Measurements from ENCODE around the gene INPP4B. TPM values are rescaled to one million over a fixed set of nuclear protein-coding genes. Genes with fewer than 3 reads are reported as not detected.
A peak's percentile ranks its signal among the peaks of the same experiment; 100 is the strongest.

The INPP4B gene
- polyA plus RNA-seq, 1 of the 3 experiments (the other 2 are of a cell fraction): 0.08 TPM

DNA sequence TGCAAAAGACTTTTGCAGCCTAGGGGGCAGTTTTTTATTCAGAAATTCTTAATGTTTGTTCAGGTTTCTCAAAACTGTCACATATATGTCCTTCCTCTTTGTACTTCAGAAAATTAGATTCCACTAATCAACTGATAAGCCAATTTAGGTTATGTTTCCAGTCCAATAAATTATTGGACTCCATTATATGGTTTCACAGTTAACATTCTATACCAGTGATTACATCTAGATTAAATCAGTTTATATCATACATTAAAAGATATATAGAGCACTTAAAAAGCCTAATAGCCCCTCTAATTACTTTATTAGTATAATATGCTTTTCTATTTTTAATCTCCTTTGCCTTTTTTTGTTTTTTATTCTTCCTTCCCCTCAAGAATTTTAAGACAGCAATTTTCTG, 434.1 kb downstream of the INPP4B start:
- ChIA-PET CTCF (interaction anchor here (0.7 to 1.2 kb wide), 2 partner anchors 92 to 99 kb away, joined by 3 read pairs; no protein-coding TSS in a partner anchor), POLR2A (no interaction called here)
- no peak overlapping the region for H3K4me2 ChIP-seq
- no peaks in the 10 kb centered on the region for H4K20me1 ChIP-seq (ENCODE audit: insufficient read depth)
- H3K27me3 ChIP-seq (ENCODE audit: insufficient read depth): no peaks in the 10 kb centered on the region
- peaks cover 14% of the 10 kb centered on the region for H3F3A ChIP-seq (replicated peaks; ENCODE audit: insufficient read depth)
- H3K27ac ChIP-seq (ENCODE audit: low read depth in 2 of 2, low read length in 1 of 2): no peak overlapping the region
- no peaks in the 10 kb centered on the region for H3K79me2 ChIP-seq (ENCODE audit: insufficient read depth)
- H3K36me3 ChIP-seq (replicated peaks in 1 of 2; ENCODE audit: control insufficient read depth in 1 of 2, insufficient read depth in 2 of 2, low read length in 1 of 2): no peaks in the 10 kb centered on the region
- no peak for DNase-seq
- H3K4me1 ChIP-seq (ENCODE audit: control insufficient read depth in 1 of 2, insufficient read depth in 2 of 2, low read depth in 1 of 2, low read length in 1 of 2): peaks cover 0 to 19% of the 10 kb centered on the region in 2 experiments; a peak in 2 of 4 replicates
- H3K4me3 ChIP-seq (ENCODE audit: low read depth in 2 of 2, low read length in 1 of 2): no peak overlapping the region
- no peaks in the 10 kb centered on the region for H3K9me3 ChIP-seq
- TF ChIP-seq USF1 (IDR thresholded peaks at IDR 0.05; ENCODE audit: borderline replicate concordance, low read depth): no peak
- 0 out of 2 replicates have a peak, but pooled peaks have one; percentile 14 for TF ChIP-seq RCOR1 (IDR thresholded peaks at IDR 0.05; ENCODE audit: low read length)
- no peak for TF ChIP-seq ZBTB33 (IDR thresholded peaks at IDR 0.05; ENCODE audit: borderline replicate concordance, low read depth)
- no peak for TF ChIP-seq CHD2 (IDR thresholded peaks at IDR 0.05; ENCODE audit: low read length, partially characterized antibody)
- TF ChIP-seq POLR2AphosphoS5 (IDR thresholded peaks at IDR 0.05; ENCODE audit: low read depth, low read length): no peak
- no peak for TF ChIP-seq RXRA (IDR thresholded peaks at IDR 0.05; ENCODE audit: borderline replicate concordance, low read depth)
- no peak overlapping the region for H2AFZ ChIP-seq (ENCODE audit: low read depth)
- H3K9me2 ChIP-seq: no peaks in the 10 kb centered on the region
- no peak overlapping the region for H3K9ac ChIP-seq

DNA sequence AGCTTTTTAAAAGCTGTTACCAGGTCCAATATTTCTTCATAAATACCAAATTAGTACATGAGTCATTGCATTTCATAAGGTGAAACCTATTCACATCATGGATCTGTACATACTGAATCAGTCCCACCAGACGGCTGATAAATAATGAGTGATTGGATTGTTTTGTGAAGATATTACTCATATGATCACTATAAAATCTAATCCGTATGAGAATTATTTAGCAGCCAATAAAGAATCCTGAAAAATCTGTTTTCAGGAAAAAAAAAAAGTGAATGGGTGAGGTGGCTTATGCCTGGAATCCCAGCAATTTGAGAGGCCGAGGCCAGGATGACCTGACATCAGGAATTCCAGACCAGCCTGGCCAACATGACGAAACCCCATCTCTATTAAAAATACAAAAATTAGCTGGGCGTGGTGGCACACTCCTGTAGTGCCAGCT, 438.1 kb downstream of the INPP4B start:
- Histone ChIP-seq H3K4me1 (ENCODE audit: control insufficient read depth in 1 of 2, insufficient read depth in 2 of 2, low read depth in 1 of 2, low read length in 1 of 2) (peaks cover 0 to 37% of the 10 kb centered on the region in 2 experiments; a peak in 3 of 4 replicates), H3K36me3 (replicated peaks in 1 of 2; ENCODE audit: control insufficient read depth in 1 of 2, insufficient read depth in 2 of 2, low read length in 1 of 2) (no peaks in the 10 kb centered on the region), H3K4me2 (no peak overlapping the region), H3K27me3 (ENCODE audit: insufficient read depth) (no peaks in the 10 kb centered on the region), H3K9me2 (no peaks in the 10 kb centered on the region), H3K4me3 (ENCODE audit: low read depth in 2 of 2, low read length in 1 of 2) (no peak overlapping the region), H3F3A (replicated peaks; ENCODE audit: insufficient read depth) (peaks cover 28% of the 10 kb centered on the region), H2AFZ (ENCODE audit: low read depth) (peak overlapping the region; percentile 21; the same call in 1 of the 2 replicates), H3K9me3 (no peaks in the 10 kb centered on the region), H3K79me2 (ENCODE audit: insufficient read depth) (no peaks in the 10 kb centered on the region), H3K9ac (no peak overlapping the region), H4K20me1 (ENCODE audit: insufficient read depth) (no peaks in the 10 kb centered on the region), H3K27ac (ENCODE audit: low read depth in 2 of 2, low read length in 1 of 2) (peak overlapping the region; percentile 16; a peak in 2 of 4 replicates)
- ChIA-PET POLR2A (interaction anchor here (0.7 kb wide), 1 partner anchor 51 kb away, joined by 4 read pairs; no protein-coding TSS in a partner anchor), CTCF (interaction anchor here (0.9 kb wide), 1 partner anchor 1108 kb away, joined by 3 read pairs; no protein-coding TSS in a partner anchor)
- 29% methylated on average over 5 of the region's 5 CpGs for WGBS (ENCODE audit: low lambda C conversion rate)
- DNase-seq: no peak
- TF ChIP-seq, protein P1, sequence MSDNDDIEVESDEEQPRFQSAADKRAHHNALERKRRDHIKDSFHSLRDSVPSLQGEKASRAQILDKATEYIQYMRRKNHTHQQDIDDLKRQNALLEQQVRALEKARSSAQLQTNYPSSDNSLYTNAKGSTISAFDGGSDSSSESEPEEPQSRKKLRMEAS (IDR thresholded peaks at IDR 0.05; ENCODE audit: low read depth): 0 out of 2 replicates have a peak, but pooled peaks have one; percentile 17
- no peak for TF ChIP-seq CHD2 (IDR thresholded peaks at IDR 0.05; ENCODE audit: low read length, partially characterized antibody)
- no peak for TF ChIP-seq POLR2AphosphoS5 (IDR thresholded peaks at IDR 0.05; ENCODE audit: low read depth, low read length)
- peak; percentile 53; the same call in 1 of the 2 replicates for TF ChIP-seq MEF2A (IDR thresholded peaks at IDR 0.05; ENCODE audit: borderline replicate concordance, low read depth)
- no peak for TF ChIP-seq SMC3 (IDR thresholded peaks at IDR 0.05; ENCODE audit: low read depth, low read length)
- no peak for TF ChIP-seq NFIC (IDR thresholded peaks at IDR 0.05; ENCODE audit: borderline replicate concordance)
- TF ChIP-seq, protein P2, sequence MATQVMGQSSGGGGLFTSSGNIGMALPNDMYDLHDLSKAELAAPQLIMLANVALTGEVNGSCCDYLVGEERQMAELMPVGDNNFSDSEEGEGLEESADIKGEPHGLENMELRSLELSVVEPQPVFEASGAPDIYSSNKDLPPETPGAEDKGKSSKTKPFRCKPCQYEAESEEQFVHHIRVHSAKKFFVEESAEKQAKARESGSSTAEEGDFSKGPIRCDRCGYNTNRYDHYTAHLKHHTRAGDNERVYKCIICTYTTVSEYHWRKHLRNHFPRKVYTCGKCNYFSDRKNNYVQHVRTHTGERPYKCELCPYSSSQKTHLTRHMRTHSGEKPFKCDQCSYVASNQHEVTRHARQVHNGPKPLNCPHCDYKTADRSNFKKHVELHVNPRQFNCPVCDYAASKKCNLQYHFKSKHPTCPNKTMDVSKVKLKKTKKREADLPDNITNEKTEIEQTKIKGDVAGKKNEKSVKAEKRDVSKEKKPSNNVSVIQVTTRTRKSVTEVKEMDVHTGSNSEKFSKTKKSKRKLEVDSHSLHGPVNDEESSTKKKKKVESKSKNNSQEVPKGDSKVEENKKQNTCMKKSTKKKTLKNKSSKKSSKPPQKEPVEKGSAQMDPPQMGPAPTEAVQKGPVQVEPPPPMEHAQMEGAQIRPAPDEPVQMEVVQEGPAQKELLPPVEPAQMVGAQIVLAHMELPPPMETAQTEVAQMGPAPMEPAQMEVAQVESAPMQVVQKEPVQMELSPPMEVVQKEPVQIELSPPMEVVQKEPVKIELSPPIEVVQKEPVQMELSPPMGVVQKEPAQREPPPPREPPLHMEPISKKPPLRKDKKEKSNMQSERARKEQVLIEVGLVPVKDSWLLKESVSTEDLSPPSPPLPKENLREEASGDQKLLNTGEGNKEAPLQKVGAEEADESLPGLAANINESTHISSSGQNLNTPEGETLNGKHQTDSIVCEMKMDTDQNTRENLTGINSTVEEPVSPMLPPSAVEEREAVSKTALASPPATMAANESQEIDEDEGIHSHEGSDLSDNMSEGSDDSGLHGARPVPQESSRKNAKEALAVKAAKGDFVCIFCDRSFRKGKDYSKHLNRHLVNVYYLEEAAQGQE (IDR thresholded peaks at IDR 0.05; ENCODE audit: low read depth, low read length): no peak
- TF ChIP-seq JUND (IDR thresholded peaks at IDR 0.05): peak; percentile 17; the same call in 1 of the 2 replicates
- TF ChIP-seq FOXM1 (IDR thresholded peaks at IDR 0.05; ENCODE audit: low read depth): no peak
- TF ChIP-seq, protein P3, sequence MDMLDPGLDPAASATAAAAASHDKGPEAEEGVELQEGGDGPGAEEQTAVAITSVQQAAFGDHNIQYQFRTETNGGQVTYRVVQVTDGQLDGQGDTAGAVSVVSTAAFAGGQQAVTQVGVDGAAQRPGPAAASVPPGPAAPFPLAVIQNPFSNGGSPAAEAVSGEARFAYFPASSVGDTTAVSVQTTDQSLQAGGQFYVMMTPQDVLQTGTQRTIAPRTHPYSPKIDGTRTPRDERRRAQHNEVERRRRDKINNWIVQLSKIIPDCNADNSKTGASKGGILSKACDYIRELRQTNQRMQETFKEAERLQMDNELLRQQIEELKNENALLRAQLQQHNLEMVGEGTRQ (IDR thresholded peaks at IDR 0.05; ENCODE audit: borderline replicate concordance, low read depth, low read length): no peak
- no peak for TF ChIP-seq RXRA (IDR thresholded peaks at IDR 0.05; ENCODE audit: borderline replicate concordance, low read depth)
- no peak for TF ChIP-seq FOXJ3 (CRISPR knock-in tag; IDR thresholded peaks at IDR 0.05)
- TF ChIP-seq RCOR1 (IDR thresholded peaks at IDR 0.05; ENCODE audit: low read length): no peak
- TF ChIP-seq RAD21 (IDR thresholded peaks at IDR 0.05; ENCODE audit: low read length): no peak
- TF ChIP-seq CTCF (IDR thresholded peaks at IDR 0.05): no peak
